H1 (cell line): ENCODE data around the gene DRAM1. TPM values are rescaled to one million over a fixed set of nuclear protein-coding genes. Genes with fewer than 3 reads are reported as not detected.

Experiments
- CTCF ChIA-PET: fragments of 300-600 bp; sonication (Branson Sonifier 250); formaldehyde crosslinking; loops from one replicate; lab custom pipeline; 2021; ENCODE audit not compliant: partially characterized antibody; lab: Charles Lee
- POLR2A ChIA-PET: fragments of 300-600 bp; sonication (Branson Sonifier 250); formaldehyde crosslinking; loops from one replicate; lab custom pipeline; 2021; ENCODE audit warnings: inconsistent platforms; ENCODE audit not compliant: partially characterized antibody; lab: Charles Lee
- DNase-seq, 2 experiments: peaks; one replicate each; pipeline versions ENCODE4 v3.0.0 to v3.0.0-alpha.2; 2010 to 2022; ENCODE audit warnings: low spot score in 2 of 2, low read depth in 1 of 2, mixed read lengths in 1 of 2
- FAIRE-seq: peaks from 2 replicates; lab custom pipeline; 2011; peaks lifted over from hg19 to GRCh38; lab: Jason Lieb, UNC
- H2AFZ ChIP-seq: 2 replicates; pipeline ENCODE4 v1.8.1; 2012; ENCODE audit warnings: low read length, inconsistent platforms
- H2AK5ac ChIP-seq: 2 replicates; pipeline ENCODE4 v1.6.1; 2013; ENCODE audit warnings: low read depth, low read length
- H2BK120ac ChIP-seq: replicated peaks from 2 replicates; pipeline ENCODE3; 2013; ENCODE audit warnings: low read depth, low read length, inconsistent platforms
- H2BK12ac ChIP-seq: 2 replicates; pipeline ENCODE4 v1.6.1; 2013; ENCODE audit warnings: low read depth, low read length
- H2BK15ac ChIP-seq: 2 replicates; pipeline ENCODE4 v1.6.1; 2013; ENCODE audit warnings: low read length
- H2BK20ac ChIP-seq: 2 replicates; pipeline ENCODE4 v1.6.1; 2013; ENCODE audit warnings: low read length
- H2BK5ac ChIP-seq: 2 replicates; pipeline ENCODE4 v1.6.1; 2013; ENCODE audit warnings: low read depth, low read length
- H3K14ac ChIP-seq: 2 replicates; pipeline ENCODE4 v1.6.1; 2013; ENCODE audit warnings: inconsistent platforms; ENCODE audit not compliant: insufficient read length
- H3K18ac ChIP-seq: 2 replicates; pipeline ENCODE4 v1.6.1; 2013; ENCODE audit warnings: low read length; ENCODE audit errors: extremely low read depth
- H3K23ac ChIP-seq: 2 replicates; pipeline ENCODE4 v1.6.1; 2013; ENCODE audit warnings: inconsistent platforms; ENCODE audit not compliant: insufficient read length
- H3K23me2 ChIP-seq: 2 replicates; pipeline ENCODE4 v1.6.1; 2013; ENCODE audit warnings: low read depth, low read length
- H3K27ac ChIP-seq: 2 replicates; pipeline ENCODE4 v1.6.1; 2011; ENCODE audit warnings: low read depth, low read length, inconsistent platforms
- H3K27me3 ChIP-seq, 4 experiments: replicated peaks in 1 of 4; 1 replicate in 1 of 4; 2 replicates in 3 of 4; pipeline versions ENCODE4 v1.6.1 to v1.8.1; 2011 to 2013; ENCODE audit warnings: low read length in 3 of 4, mild to moderate bottlenecking in 3 of 4, inconsistent platforms in 2 of 4, mixed read lengths in 2 of 4, moderate library complexity in 1 of 4; ENCODE audit not compliant: control insufficient read depth in 3 of 4, insufficient read depth in 3 of 4; ENCODE audit errors: extremely low read depth in 1 of 4
- H3K36me3 ChIP-seq, 4 experiments: 2 replicates each; pipeline versions ENCODE4 v1.6.1 to v1.8.1; 2011 to 2013; ENCODE audit warnings: mild to moderate bottlenecking in 4 of 4, low read length in 3 of 4, moderate library complexity in 2 of 4, control low read depth in 1 of 4, inconsistent platforms in 1 of 4; ENCODE audit not compliant: insufficient read depth in 4 of 4, control insufficient read depth in 2 of 4
- H3K4ac ChIP-seq: replicated peaks from 2 replicates; pipeline ENCODE3; 2013; ENCODE audit warnings: low read length, low read depth, mixed read lengths, inconsistent platforms; ENCODE audit not compliant: insufficient read length
- H3K4me1 ChIP-seq, 4 experiments: replicated peaks in 1 of 4; 1 replicate in 1 of 4; 2 replicates in 3 of 4; pipeline versions ENCODE4 v1.6.1 to v1.8.1; 2011 to 2013; ENCODE audit warnings: low read length in 3 of 4, inconsistent platforms in 2 of 4, mixed read lengths in 1 of 4; ENCODE audit not compliant: insufficient read depth in 4 of 4, control insufficient read depth in 3 of 4
- H3K4me2 ChIP-seq, 2 experiments: 2 replicates each; pipeline versions ENCODE4 v1.6.1 to v1.8.1; 2011 to 2013; ENCODE audit warnings: low read depth in 2 of 2, low read length in 2 of 2, control low read depth in 1 of 2, inconsistent platforms in 1 of 2, mild to moderate bottlenecking in 1 of 2; ENCODE audit not compliant: insufficient read depth in 1 of 2
- H3K4me3 ChIP-seq, 4 experiments: fragments of 200-600, 300-600 bp in 1 of 4; sonication (generic), shearing (Covaris generic), sonication (Bioruptor Twin) in 1 of 4; 2 replicates each; pipeline versions ENCODE4 v1.5.1 to v1.8.1; 2011 to 2016; ENCODE audit warnings: low read length in 4 of 4, low read depth in 3 of 4, control low read depth in 2 of 4, inconsistent platforms in 2 of 4, mild to moderate bottlenecking in 2 of 4, mixed read lengths in 1 of 4, moderate library complexity in 1 of 4; ENCODE audit not compliant: insufficient read depth in 2 of 4; ENCODE audit errors: extremely low read depth in 1 of 4
- H3K56ac ChIP-seq: replicated peaks from 2 replicates; pipeline ENCODE3; 2013; ENCODE audit warnings: low read depth, mild to moderate bottlenecking, mixed read lengths, low read length, inconsistent platforms; ENCODE audit not compliant: insufficient read length
- H3K79me1 ChIP-seq: 2 replicates; pipeline ENCODE4 v1.6.1; 2013; ENCODE audit warnings: low read depth, low read length, control low read depth
- H3K79me2 ChIP-seq, 2 experiments: 2 replicates each; pipeline versions ENCODE4 v1.6.1 to v1.8.1; 2012 to 2013; ENCODE audit warnings: low read length in 2 of 2, mild to moderate bottlenecking in 2 of 2, inconsistent platforms in 1 of 2; ENCODE audit not compliant: insufficient read depth in 2 of 2, control insufficient read depth in 1 of 2
- H3K9ac ChIP-seq, 4 experiments: replicated peaks in 1 of 4; 1 replicate in 1 of 4; 2 replicates in 3 of 4; pipeline versions ENCODE4 v1.6.1 to v1.8.1; 2011 to 2013; ENCODE audit warnings: low read depth in 3 of 4, low read length in 3 of 4, control low read depth in 2 of 4, mild to moderate bottlenecking in 2 of 4, moderate library complexity in 2 of 4, inconsistent platforms in 1 of 4; ENCODE audit errors: extremely low read depth in 1 of 4
- H3K9me3 ChIP-seq, 2 experiments: 2 replicates each; pipeline versions ENCODE4 v1.6.1 to v1.8.1; 2012 to 2013; ENCODE audit warnings: mild to moderate bottlenecking in 2 of 2, moderate library complexity in 2 of 2, control low read depth in 1 of 2, inconsistent platforms in 1 of 2, low read depth in 1 of 2, low read length in 1 of 2, mixed read lengths in 1 of 2; ENCODE audit not compliant: insufficient read depth in 2 of 2
- H4K20me1 ChIP-seq, 2 experiments: replicated peaks in 1 of 2; 2 replicates each; pipeline versions ENCODE3 to v1.8.1; 2011 to 2013; ENCODE audit warnings: inconsistent platforms in 2 of 2, low read length in 2 of 2, mild to moderate bottlenecking in 1 of 2; ENCODE audit not compliant: insufficient read depth in 2 of 2, control insufficient read depth in 1 of 2
- H4K5ac ChIP-seq: 2 replicates; pipeline ENCODE4 v1.6.1; 2013; ENCODE audit warnings: low read length, low read depth, mixed read lengths, inconsistent platforms; ENCODE audit not compliant: insufficient read length
- H4K8ac ChIP-seq: 2 replicates; pipeline ENCODE4 v1.8.0; 2013; ENCODE audit warnings: mild to moderate bottlenecking, moderate library complexity, low read length, inconsistent platforms; ENCODE audit not compliant: insufficient read depth; ENCODE audit errors: extremely low read depth
- H4K91ac ChIP-seq: replicated peaks from 2 replicates; pipeline ENCODE3; 2013; ENCODE audit warnings: low read length, mixed read lengths, inconsistent platforms; ENCODE audit not compliant: insufficient read length
- BCL11A ChIP-seq, 2 experiments: IDR thresholded peaks; one replicate each; pipeline ENCODE4 v1.6.1; 2011; ENCODE audit warnings: low read depth in 2 of 2, low read length in 2 of 2, mild to moderate bottlenecking in 2 of 2
- CEBPB ChIP-seq: IDR thresholded peaks from 2 replicates; pipeline ENCODE4 v1.6.1; 2012; ENCODE audit warnings: low read depth, low read length
- CTBP2 ChIP-seq: IDR thresholded peaks from 2 replicates; pipeline ENCODE4 v1.7.0; 2011; ENCODE audit warnings: borderline replicate concordance, mild to moderate bottlenecking, moderate library complexity, mixed read lengths, low read length; ENCODE audit not compliant: insufficient read depth, insufficient read length
- KDM4A ChIP-seq: IDR thresholded peaks from one replicate; pipeline ENCODE4 v1.7.1; 2012; ENCODE audit warnings: low read depth, mild to moderate bottlenecking, moderate library complexity, low read length, inconsistent platforms; ENCODE audit not compliant: severe bottlenecking
- POLR2AphosphoS5 ChIP-seq: IDR thresholded peaks from 2 replicates; pipeline ENCODE4 v1.6.1; 2011; ENCODE audit warnings: low read depth, low read length
- SIN3A ChIP-seq, 2 experiments: IDR thresholded peaks in 1 of 2; conservative IDR thresholded peaks in 1 of 2; 2 replicates each; pipeline ENCODE4 v1.6.1; 2011 to 2012; ENCODE audit warnings: low read length in 2 of 2, improper control_type of control experiment in 1 of 2, low read depth in 1 of 2, mild to moderate bottlenecking in 1 of 2
- SIX5 ChIP-seq: IDR thresholded peaks from 2 replicates; pipeline ENCODE4 v1.6.1; 2011; ENCODE audit warnings: mild to moderate bottlenecking, low read depth, low read length
- ZNF274 ChIP-seq: IDR thresholded peaks from 2 replicates; pipeline ENCODE4 v1.7.0; 2012; ENCODE audit warnings: low read length, borderline replicate concordance; ENCODE audit errors: extremely low read depth
- WGBS, 2 experiments: shearing (Covaris generic) in 1 of 2; methylation state at CpG; one replicate each; pipeline versions ENCODE4 v1.1.6 to v1.1.7; 2013 to 2015; ENCODE audit warnings: low lambda C conversion rate in 2 of 2, mixed read lengths in 2 of 2, inconsistent platforms in 1 of 2, low coverage in 1 of 2, missing lambda C conversion rate in 1 of 2; ENCODE audit not compliant: insufficient replicate concordance in 2 of 2, insufficient coverage in 1 of 2, insufficient read length in 1 of 2; ENCODE audit errors: extremely low coverage in 1 of 2, missing lambda C conversion rate in 1 of 2; 5-methylcytosine and 5-hydroxymethylcytosine counted together
- polyA plus RNA-seq, 7 experiments: library from polyadenylated mRNA; depleted of rRNA in 3 of 7; stranded (reverse) in 5 of 7; unstranded in 2 of 7; fragments of >200 nt in 5 of 7; fragments of 200-250 nt in 2 of 7; gene quantifications; 1 replicate in 5 of 7; 2 replicates in 1 of 7; 4 replicates in 1 of 7; pipeline versions ENCODE4 v1.2.1 to v1.2.3, GENCODE V29; 2011 to 2013; ENCODE audit warnings: missing spikeins in 2 of 7, mixed read lengths in 2 of 7
- total RNA-seq: library from RNA; stranded (reverse); fragmentation: NEBNext Ultra II Directional; extraction: Animal tissue kit (Norgen Biotek cat#: 25700); gene quantifications from 2 replicates; pipeline ENCODE4 v1.2.1, GENCODE V29; 2021
- TF ChIP-seq, protein P1 (sequence below): IDR thresholded peaks from 2 replicates; pipeline ENCODE4 v1.6.1; 2011; ENCODE audit warnings: low read depth, mild to moderate bottlenecking, low read length; ENCODE audit not compliant: insufficient read depth

Gene DRAM1
- total and polyA plus RNA-seq, 2 of the 8 experiments (the other 6 are each of a cell fraction or from before 2014, with no cell fraction given), result 4.6 to 6.2 TPM

GRCh38 chr12:101920906-101921305, 43.5 kb downstream of the DRAM1 start:
- H3K4me1 ChIP-seq, result no peaks in the 10 kb centered on the region
- ChIA-PET POLR2A (no interaction called here), CTCF (interaction anchor here (0.6 to 2.3 kb wide), 3 partner anchors 890 to 896 kb away, joined by 3 to 12 read pairs (median 3); no protein-coding TSS in a partner anchor)
- no peak overlapping the region for H4K91ac ChIP-seq
- H4K5ac ChIP-seq, result no peak overlapping the region
- 80% methylated on average over 2 of the region's 2 CpGs; no CpG with 5 or more reads in 1 of the 2 experiments for WGBS, 2 experiments
- H3K36me3 ChIP-seq, result no peaks in the 10 kb centered on the region
- FAIRE-seq, result no peak
- no peaks in the 10 kb centered on the region for H3K79me1 ChIP-seq
- no peaks in the 10 kb centered on the region for H3K23me2 ChIP-seq
- H2BK15ac ChIP-seq, result no peak overlapping the region
- no peak overlapping the region for H3K27ac ChIP-seq
- no peak overlapping the region for H4K8ac ChIP-seq
- H3K79me2 ChIP-seq, result no peaks in the 10 kb centered on the region
- H3K4ac ChIP-seq, result no peak overlapping the region
- no peak overlapping the region for H3K56ac ChIP-seq
- no peak overlapping the region for H3K4me3 ChIP-seq
- no peak overlapping the region for H2BK5ac ChIP-seq
- no peaks in the 10 kb centered on the region for H4K20me1 ChIP-seq
- H3K4me2 ChIP-seq, result no peak overlapping the region
- DNase-seq, result no peak
- no peak for TF ChIP-seq BCL11A (IDR thresholded peaks at IDR 0.05; ENCODE audit: low read depth in 2 of 2, low read length in 2 of 2)
- TF ChIP-seq, protein P1, sequence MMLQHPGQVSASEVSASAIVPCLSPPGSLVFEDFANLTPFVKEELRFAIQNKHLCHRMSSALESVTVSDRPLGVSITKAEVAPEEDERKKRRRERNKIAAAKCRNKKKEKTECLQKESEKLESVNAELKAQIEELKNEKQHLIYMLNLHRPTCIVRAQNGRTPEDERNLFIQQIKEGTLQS, result no peak
- no peak for TF ChIP-seq SIN3A (conservative IDR thresholded peaks at IDR 0.05 in 1 of 2, IDR thresholded peaks at IDR 0.05 in 1 of 2; ENCODE audit: low read depth in 1 of 2, low read length in 2 of 2)
- TF ChIP-seq POLR2AphosphoS5, result no peak
- TF ChIP-seq ZNF274, result no peak
- no peak for TF ChIP-seq SIX5
- no peak for TF ChIP-seq KDM4A
- TF ChIP-seq CEBPB, result no peak
- TF ChIP-seq CTBP2, result no peak
- H3K9ac ChIP-seq, result no peak overlapping the region
- H2AFZ ChIP-seq, result no peak overlapping the region
- no peak overlapping the region for H2BK20ac ChIP-seq
- no peaks in the 10 kb centered on the region for H3K27me3 ChIP-seq
- no peak overlapping the region for H2BK12ac ChIP-seq
- H3K23ac ChIP-seq, result no peak overlapping the region
- H2BK120ac ChIP-seq, result no peak overlapping the region
- no peak overlapping the region for H3K18ac ChIP-seq
- H3K9me3 ChIP-seq, result no peaks in the 10 kb centered on the region
- H2AK5ac ChIP-seq, result no peak overlapping the region
- H3K14ac ChIP-seq, result no peak overlapping the region
